Neuronal stem cell (in vitro differentiated cells): ENCODE data around the gene CBX4.

Experiments used
- DNase-seq: peaks from one replicate; pipeline ENCODE4 v3.0.0-alpha.2; 2013; ENCODE audit warnings: low spot score
- H2AFZ ChIP-seq: one replicate; pipeline ENCODE4 v1.6.1; 2013; ENCODE audit warnings: mild to moderate bottlenecking, low read length, inconsistent platforms
- H2AK5ac ChIP-seq: 2 replicates; pipeline ENCODE4 v1.6.1; 2013; ENCODE audit warnings: low read depth, mild to moderate bottlenecking, inconsistent platforms, low read length, moderate library complexity, mixed read lengths
- H2BK120ac ChIP-seq: 2 replicates; pipeline ENCODE4 v1.6.1; 2013; ENCODE audit warnings: low read depth, mild to moderate bottlenecking, inconsistent platforms, low read length, moderate library complexity, mixed read lengths
- H2BK12ac ChIP-seq: one replicate; pipeline ENCODE4 v1.6.1; 2013; ENCODE audit warnings: low read length, inconsistent platforms
- H2BK15ac ChIP-seq: 2 replicates; pipeline ENCODE4 v1.6.1; 2013; ENCODE audit warnings: mild to moderate bottlenecking, low read length, inconsistent platforms, mixed read lengths
- H2BK5ac ChIP-seq: one replicate; pipeline ENCODE4 v1.6.1; 2013; ENCODE audit warnings: inconsistent platforms, mild to moderate bottlenecking, low read length, moderate library complexity
- H3K14ac ChIP-seq: one replicate; pipeline ENCODE4 v1.6.1; 2013; ENCODE audit warnings: low read length, inconsistent platforms
- H3K18ac ChIP-seq: 2 replicates; pipeline ENCODE4 v1.6.1; 2013; ENCODE audit warnings: low read length, inconsistent platforms
- H3K23ac ChIP-seq: 2 replicates; pipeline ENCODE4 v1.6.1; 2013; ENCODE audit warnings: low read depth, mild to moderate bottlenecking, mixed read lengths, low read length, inconsistent platforms; ENCODE audit not compliant: poor library complexity
- H3K27ac ChIP-seq: replicated peaks from 3 replicates; pipeline ENCODE4 v1.5.1; 2013; ENCODE audit warnings: low read length, inconsistent platforms
- H3K27me3 ChIP-seq, 3 experiments: 2 replicates each; pipeline ENCODE4 v1.6.1; 2013; ENCODE audit warnings: low read length in 3 of 3, mild to moderate bottlenecking in 2 of 3, inconsistent platforms in 1 of 3, low read depth in 1 of 3, mixed read lengths in 1 of 3, moderate library complexity in 1 of 3; ENCODE audit not compliant: control insufficient read depth in 3 of 3, insufficient read depth in 3 of 3
- H3K36me3 ChIP-seq, 2 donors: replicated peaks in 1 of 2; 2 replicates each; pipeline ENCODE4 v1.6.1; 2013; ENCODE audit warnings: low read length in 2 of 2; ENCODE audit not compliant: control insufficient read depth in 2 of 2, insufficient read depth in 2 of 2
- H3K4ac ChIP-seq: 2 replicates; pipeline ENCODE4 v1.6.1; 2013; ENCODE audit warnings: inconsistent platforms, mild to moderate bottlenecking, low read length, moderate library complexity
- H3K4me1 ChIP-seq, 2 donors: 1 replicate in 1 of 2; 2 replicates in 1 of 2; pipeline ENCODE4 v1.6.1; 2013; ENCODE audit warnings: low read length in 2 of 2, low read depth in 1 of 2; ENCODE audit not compliant: control insufficient read depth in 2 of 2, insufficient read depth in 1 of 2
- H3K4me2 ChIP-seq: one replicate; pipeline ENCODE4 v1.6.1; 2013; ENCODE audit warnings: mild to moderate bottlenecking, low read length, inconsistent platforms; ENCODE audit not compliant: insufficient read depth, poor library complexity, severe bottlenecking
- H3K4me3 ChIP-seq, 2 donors: 2 replicates each; pipeline ENCODE4 v1.5.1; 2013; ENCODE audit warnings: low read length in 2 of 2, mild to moderate bottlenecking in 2 of 2, inconsistent platforms in 1 of 2, moderate library complexity in 1 of 2
- H3K79me1 ChIP-seq: one replicate; pipeline ENCODE4 v1.6.1; 2013; ENCODE audit warnings: low read depth, mild to moderate bottlenecking, inconsistent platforms, low read length, moderate library complexity
- H3K9ac ChIP-seq: one replicate; pipeline ENCODE4 v1.6.1; 2013; ENCODE audit warnings: mild to moderate bottlenecking, low read depth, low read length, inconsistent platforms; ENCODE audit not compliant: poor library complexity
- H3K9me3 ChIP-seq, 2 donors: replicated peaks in 1 of 2; 2 replicates each; pipeline versions ENCODE3 to v1.6.1; 2013; ENCODE audit warnings: low read length in 2 of 2, mild to moderate bottlenecking in 2 of 2, inconsistent platforms in 1 of 2, low read depth in 1 of 2, mixed read lengths in 1 of 2, moderate library complexity in 1 of 2; ENCODE audit not compliant: control insufficient read depth in 2 of 2, insufficient read depth in 1 of 2
- H4K8ac ChIP-seq: one replicate; pipeline ENCODE4 v1.6.1; 2013; ENCODE audit warnings: low read depth, mild to moderate bottlenecking, inconsistent platforms, low read length, moderate library complexity
- H4K91ac ChIP-seq: one replicate; pipeline ENCODE4 v1.6.1; 2013; ENCODE audit warnings: low read length, low read depth, mild to moderate bottlenecking, inconsistent platforms; ENCODE audit not compliant: poor library complexity
- WGBS, 2 donors: extraction: QIAGEN DNeasy Blood & Tissue Kit; methylation state at CpG; one replicate each; pipeline ENCODE4 v1.1.7; 2013; ENCODE audit warnings: missing lambda C conversion rate in 2 of 2, mixed read lengths in 1 of 2; ENCODE audit not compliant: insufficient read length in 2 of 2, insufficient replicate concordance in 1 of 2; ENCODE audit errors: extremely low coverage in 2 of 2; 5-methylcytosine and 5-hydroxymethylcytosine counted together

Gene CBX4

GRCh38 chr17:79837888-79838521 is 1.2 kb downstream of the CBX4 start:
- H4K8ac ChIP-seq: no peak overlapping the region
- peaks cover 34 to 78% (median 48%) of the 10 kb centered on the region in 3 experiments for H3K27me3 ChIP-seq
- peak overlapping the region; percentile 70 to 86 for H3K4me3 ChIP-seq
- WGBS, 2 donors: no CpG with 5 or more reads among the region's 30 CpGs
- H2AK5ac ChIP-seq: peak overlapping the region; percentile 41
- no peak overlapping the region for H2BK120ac ChIP-seq
- H3K9me3 ChIP-seq: peaks cover 0 to 3% of the 10 kb centered on the region in 2 donors
- H3K4me2 ChIP-seq: peak overlapping the region; percentile 95
- H3K4ac ChIP-seq: no peak overlapping the region
- H3K9ac ChIP-seq: peak overlapping the region; percentile 73
- peaks cover 3% of the 10 kb centered on the region for H3K79me1 ChIP-seq
- H2BK5ac ChIP-seq: no peak overlapping the region
- H3K27ac ChIP-seq: peak overlapping the region; percentile 72
- no peak for DNase-seq
- peak overlapping the region; percentile 38 for H3K18ac ChIP-seq
- H3K4me1 ChIP-seq: peaks cover 26 to 46% of the 10 kb centered on the region in 2 donors
- H2AFZ ChIP-seq: no peak overlapping the region
- no peak overlapping the region for H2BK12ac ChIP-seq
- no peak overlapping the region for H4K91ac ChIP-seq
- H2BK15ac ChIP-seq: no peak overlapping the region
- H3K36me3 ChIP-seq: peaks cover 0 to 48% of the 10 kb centered on the region in 2 donors
- H3K14ac ChIP-seq: no peak overlapping the region
- H3K23ac ChIP-seq: peak overlapping the region; percentile 39

DNA sequence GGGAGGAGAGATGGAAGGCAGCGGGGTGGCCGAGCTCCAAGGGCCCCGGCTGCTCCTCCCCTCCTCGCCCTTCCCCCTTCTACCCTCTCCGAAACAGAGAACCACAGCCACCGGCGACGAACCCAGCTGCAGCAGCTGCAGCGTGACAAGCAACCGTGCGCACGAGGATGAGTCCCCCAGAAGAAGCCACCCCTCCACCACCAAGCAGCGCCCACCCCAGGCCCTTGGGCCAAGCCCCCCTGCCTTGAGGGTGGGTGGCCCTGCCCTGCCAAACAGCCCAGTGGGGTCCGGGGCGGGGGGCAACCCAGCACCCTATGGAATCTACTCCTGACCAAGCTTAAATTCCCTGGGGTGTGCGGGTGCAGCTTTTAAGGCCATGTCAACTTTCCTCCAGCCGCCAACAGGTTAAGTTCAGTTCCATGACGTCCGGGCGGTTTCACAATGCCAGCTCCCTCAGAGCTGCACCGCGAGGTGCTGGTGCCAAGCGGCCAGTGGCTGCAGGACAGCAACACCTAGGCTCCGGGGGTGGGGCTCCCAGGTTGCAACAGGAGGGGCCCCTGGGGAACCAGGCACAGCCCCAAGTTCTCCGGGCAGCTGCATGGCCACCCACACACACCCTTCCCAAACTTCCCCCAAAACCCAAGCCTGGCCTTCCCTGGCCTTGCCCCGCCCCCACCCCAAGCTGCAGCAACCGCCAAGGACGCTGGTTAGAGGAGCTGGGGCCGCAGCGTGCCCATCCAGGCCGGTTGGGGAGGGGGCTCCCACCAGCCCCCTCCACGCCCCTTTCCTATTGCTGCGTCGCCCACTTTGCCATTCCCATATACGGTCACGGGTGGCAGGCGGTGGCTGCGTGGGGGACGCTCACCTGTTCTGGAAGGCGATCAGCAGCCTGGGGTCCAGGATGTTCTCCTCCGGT is 2.0 kb downstream of the CBX4 start:
- H2AK5ac ChIP-seq: peak overlapping the region; percentile 54
- no peak overlapping the region for H4K8ac ChIP-seq
- no peak overlapping the region for H2AFZ ChIP-seq
- H2BK15ac ChIP-seq: peak overlapping the region; percentile 20
- peak overlapping the region; percentile 95 for H3K4me2 ChIP-seq
- H4K91ac ChIP-seq: no peak overlapping the region
- H3K27me3 ChIP-seq: peaks cover 26 to 75% (median 40%) of the 10 kb centered on the region in 3 experiments
- H3K9me3 ChIP-seq: peaks cover 0 to 3% of the 10 kb centered on the region in 2 donors
- DNase-seq: no peak
- H3K4me1 ChIP-seq: peaks cover 24 to 48% of the 10 kb centered on the region in 2 donors
- H3K9ac ChIP-seq: no peak overlapping the region
- H3K4ac ChIP-seq: no peak overlapping the region
- H3K23ac ChIP-seq: peak overlapping the region; percentile 93
- peak overlapping the region; percentile 88 for H3K18ac ChIP-seq
- peaks cover 3% of the 10 kb centered on the region for H3K79me1 ChIP-seq
- H3K27ac ChIP-seq: no peak overlapping the region
- peaks cover 0 to 51% of the 10 kb centered on the region in 2 donors for H3K36me3 ChIP-seq
- H3K4me3 ChIP-seq: peak overlapping the region; percentile 70 to 71
- no peak overlapping the region for H2BK12ac ChIP-seq
- H3K14ac ChIP-seq: peak overlapping the region; percentile 97
- no peak overlapping the region for H2BK5ac ChIP-seq
- H2BK120ac ChIP-seq: peak overlapping the region; percentile 4
- no CpG with 5 or more reads among the region's 41 CpGs for WGBS, 2 donors

GRCh38 chr17:79836510-79836971 is 2.7 kb downstream of the CBX4 start:
- Histone ChIP-seq H2BK5ac (no peak overlapping the region), H3K4me2 (peak overlapping the region; percentile 95), H3K27ac (no peak overlapping the region), H3K23ac (no peak overlapping the region), H2BK12ac (no peak overlapping the region), H2BK120ac (peak overlapping the region; percentile 4), H3K9ac (no peak overlapping the region), H2AK5ac (no peak overlapping the region), H3K36me3 (peaks cover 0 to 51% of the 10 kb centered on the region in 2 donors), H3K79me1 (peaks cover 3% of the 10 kb centered on the region), H4K91ac (no peak overlapping the region), H3K9me3 (peaks cover 0 to 3% of the 10 kb centered on the region in 2 donors), H3K14ac (no peak overlapping the region), H3K4me3 (peak overlapping the region in 1 of 2 donors; percentile 4), H2AFZ (no peak overlapping the region), H2BK15ac (peak overlapping the region; percentile 20), H4K8ac (peak overlapping the region; percentile 66), H3K18ac (peak overlapping the region; percentile 55), H3K27me3 (peaks cover 19 to 68% (median 33%) of the 10 kb centered on the region in 3 experiments), H3K4me1 (peaks cover 29 to 48% of the 10 kb centered on the region in 2 donors), H3K4ac (no peak overlapping the region)
- no CpG with 5 or more reads among the region's 18 CpGs for WGBS, 2 donors
- no peak for DNase-seq
